GM15510 (cell line): ENCODE data around the gene GJD3.

Source experiments
- POLR2A ChIP-seq: IDR thresholded peaks from 3 replicates; pipeline ENCODE4 v1.6.1; 2011; ENCODE audit warnings: borderline replicate concordance; ENCODE audit not compliant: insufficient read length; ENCODE audit errors: extremely low read depth

GJD3 gene

DNA sequence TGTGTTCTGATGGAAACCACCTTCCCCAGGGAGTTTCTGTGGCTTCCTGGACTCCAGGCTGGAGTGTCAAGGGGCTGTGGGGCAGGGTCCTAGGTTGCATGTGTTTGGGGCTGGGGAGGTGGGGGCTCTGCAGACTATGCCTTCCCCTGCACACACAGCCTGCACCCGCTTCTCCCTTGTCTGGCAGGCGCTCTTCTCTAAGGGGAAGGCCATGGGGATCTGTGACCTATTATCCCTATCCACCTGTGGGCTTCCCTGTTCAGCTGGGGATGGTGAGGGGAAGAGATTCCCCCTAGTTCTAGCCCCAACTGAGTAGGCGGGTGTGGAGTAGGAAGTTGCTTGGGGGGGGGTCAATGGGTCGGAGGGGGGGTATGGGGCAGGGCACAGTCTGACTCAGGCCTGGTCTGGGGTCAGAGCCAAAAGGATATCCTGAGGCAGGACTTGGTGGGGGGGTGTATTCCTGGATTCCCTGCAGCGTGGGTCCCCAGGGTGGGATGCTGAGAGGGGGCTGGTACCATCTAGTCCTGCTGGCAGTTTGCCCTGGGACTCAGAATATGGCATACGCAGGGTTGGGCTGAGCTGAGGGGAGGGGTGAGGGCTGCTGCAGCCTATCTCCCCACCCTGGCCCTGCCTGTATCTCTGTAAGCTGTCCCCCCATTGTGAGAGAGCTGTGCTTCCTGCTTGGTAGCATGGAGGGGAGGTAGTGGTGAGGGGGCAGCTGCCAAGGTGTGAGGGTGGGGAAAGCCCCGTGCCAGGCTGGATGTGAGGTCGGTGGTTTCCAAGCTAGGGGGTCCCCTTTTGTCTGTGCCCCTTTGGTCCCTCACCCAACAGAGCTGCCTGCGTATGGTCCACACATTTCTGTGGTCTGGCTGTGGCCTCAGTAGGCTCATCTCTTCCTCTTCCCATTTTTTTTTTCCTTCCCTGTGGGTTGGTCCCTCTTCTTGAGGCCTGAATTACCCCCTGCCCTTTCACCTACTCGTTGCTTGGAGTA, 40.9 kb downstream of the GJD3 start:
- TF ChIP-seq POLR2A: peak; percentile 12

DNA sequence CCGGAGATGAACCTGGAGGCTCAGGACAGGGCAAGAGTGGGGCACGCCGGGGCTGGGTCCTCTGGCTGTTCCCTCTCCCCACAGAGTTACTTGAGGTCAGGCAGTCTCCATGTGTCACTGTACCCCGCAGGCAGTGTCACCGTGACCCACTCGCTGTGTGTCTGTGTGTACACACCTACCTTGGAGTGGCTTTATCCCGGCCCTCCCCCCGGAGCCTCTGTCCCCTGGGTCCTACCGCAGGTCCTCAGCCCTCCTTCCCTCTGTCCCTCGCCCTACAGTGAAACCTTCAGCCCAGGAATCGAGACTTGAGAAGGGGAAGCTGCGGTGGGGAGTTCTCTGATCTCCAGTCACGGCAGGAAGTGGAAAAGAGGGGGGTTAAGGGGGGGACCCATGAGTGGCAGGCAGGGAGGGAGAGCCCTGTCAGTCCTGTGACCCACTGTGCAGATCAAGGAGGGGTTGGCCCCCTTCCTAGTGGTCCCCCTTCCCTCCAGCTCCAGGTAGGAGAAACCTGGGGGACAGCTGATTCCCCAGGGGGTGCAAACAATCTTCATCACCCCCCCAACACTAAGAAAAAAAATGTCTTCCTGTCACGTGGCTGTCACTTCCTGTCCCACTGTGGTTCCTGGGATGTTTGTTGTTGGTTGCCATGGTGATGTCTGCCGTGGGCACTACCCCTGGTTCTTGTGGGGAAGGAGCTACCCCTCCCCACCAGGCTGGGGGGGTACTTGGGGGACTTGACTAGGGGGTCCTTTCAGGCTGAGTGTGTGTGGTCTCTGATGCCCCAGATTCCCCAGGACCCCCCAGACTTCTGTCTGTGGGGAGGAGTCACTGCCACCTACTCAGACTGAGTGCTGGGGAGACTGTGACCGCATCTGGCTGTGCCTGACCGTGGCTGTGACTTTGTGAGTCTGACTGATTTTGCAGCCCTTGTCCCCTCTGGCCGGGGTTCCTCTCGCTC, 41.9 kb downstream of the GJD3 start:
- peak; percentile 65 for TF ChIP-seq POLR2A

DNA sequence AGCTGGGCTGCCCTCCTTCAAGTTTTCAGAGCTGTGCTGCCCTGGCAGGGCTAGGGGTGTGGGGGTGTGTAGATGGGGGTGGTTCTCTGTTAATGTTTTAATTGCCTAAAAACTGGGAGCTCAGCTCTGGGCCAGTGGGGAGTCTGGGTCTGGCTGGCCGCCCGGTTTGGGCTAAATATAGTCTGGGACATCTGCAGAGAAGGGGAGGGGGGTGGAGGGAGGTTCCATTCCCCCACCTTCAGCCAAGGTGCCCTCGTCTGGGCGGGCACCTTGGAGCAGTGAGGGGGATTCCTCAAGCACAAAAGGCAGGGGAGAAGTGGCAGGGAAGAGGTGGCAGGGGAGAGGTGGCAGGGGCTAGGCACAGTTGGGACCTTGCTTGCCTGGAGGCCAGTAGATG, 42.6 kb downstream of the GJD3 start:
- no peak for TF ChIP-seq POLR2A

DNA sequence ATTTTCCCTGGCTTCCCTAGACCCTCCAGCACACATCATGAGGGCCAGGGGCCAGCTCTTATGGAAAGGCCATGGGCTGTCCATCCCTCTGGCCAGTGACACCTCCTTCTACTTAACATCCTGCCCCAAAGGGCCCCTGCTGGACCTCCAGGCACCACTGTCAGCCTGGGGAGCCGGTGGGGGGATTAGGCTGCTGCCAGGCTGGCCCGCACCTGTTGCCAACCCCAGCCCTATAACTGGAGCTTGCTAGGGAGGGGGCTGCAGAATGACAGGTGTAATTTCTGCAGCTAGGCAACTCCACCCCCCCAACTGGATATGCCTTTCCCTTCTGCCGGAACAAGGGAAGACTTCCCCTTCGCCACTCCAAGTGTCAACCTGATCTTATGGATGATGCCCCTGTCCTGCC, 43.0 kb downstream of the GJD3 start:
- TF ChIP-seq POLR2A: no peak

DNA sequence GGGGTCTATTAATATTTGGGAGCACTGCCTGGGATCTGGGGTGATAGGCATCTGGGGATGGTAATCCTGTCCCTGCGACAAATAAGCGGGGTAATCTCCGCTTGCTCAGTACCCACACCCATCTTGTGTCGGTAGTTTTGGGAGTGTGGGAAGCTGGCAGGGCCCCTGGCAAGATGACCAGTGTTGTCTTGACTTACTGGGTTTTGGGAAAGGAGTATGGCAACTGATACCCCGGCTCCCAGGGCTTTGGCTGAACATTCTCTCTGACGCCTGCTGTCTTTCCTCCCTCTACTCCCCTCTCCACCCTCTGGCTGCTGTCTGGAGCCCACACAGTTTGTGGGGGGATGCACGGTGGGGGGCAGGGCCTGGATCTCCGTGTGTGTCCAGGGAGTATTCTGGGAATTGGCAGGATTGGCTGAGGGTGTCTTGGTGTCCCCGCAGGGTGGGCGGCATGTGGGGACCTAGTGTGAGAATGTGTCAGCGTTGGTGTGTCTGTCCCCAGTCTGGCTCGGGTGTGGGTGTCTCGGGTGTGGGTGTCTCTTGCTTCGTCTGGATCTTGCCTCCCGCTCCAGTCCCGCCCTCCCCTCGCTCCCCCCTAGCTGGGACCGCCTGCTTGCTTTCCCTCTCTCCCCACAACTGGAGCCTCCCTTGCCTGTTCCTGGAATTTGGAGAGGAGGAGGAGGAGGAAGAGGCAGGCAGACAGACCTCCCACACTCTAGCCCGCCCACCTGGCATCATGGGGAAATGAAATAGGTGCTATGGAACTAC, 43.6 kb downstream of the GJD3 start:
- no peak for TF ChIP-seq POLR2A

DNA sequence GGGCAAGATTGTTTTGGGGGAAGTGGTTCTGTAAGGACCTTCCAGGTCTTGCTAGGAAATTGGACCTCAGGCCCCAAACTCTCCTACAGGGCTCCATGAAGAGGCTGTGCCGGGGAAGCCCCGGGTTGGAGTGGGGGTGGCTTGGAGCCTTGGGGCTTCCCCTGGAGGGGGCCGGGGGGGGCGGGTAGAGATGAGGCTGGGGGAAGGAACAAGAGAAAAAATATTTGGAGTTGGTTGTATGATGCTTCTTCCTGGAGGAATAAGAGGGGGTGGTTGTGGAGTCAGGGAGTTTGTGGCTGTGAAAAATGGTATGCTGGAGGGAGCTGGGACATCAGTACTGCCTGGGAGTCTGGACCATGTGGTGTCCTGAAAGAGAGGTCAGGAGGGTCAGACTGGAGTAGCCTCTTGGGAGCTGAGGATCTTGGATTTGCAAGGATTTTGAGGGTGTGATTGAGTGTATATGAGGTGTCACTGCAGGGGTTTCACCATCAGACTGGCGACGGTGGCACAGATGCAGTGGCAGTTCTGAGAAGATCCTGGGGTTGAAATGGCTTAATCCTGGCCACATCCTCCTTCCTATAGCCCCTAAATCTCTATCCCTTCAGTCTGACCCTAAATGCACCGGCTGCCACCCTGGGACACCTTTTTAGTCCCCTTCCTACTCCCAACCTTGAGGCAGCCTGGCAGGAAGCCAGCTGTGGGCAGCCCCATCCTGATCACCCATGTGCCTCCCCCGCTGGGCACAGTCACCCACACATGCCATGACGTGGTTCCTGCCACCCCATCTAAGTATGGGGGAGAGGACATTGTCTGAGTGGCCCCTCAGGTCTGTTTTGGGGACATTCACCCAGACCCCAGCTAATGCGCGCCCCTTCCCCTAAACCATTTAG, 44.6 kb downstream of the GJD3 start:
- no peak for TF ChIP-seq POLR2A

DNA sequence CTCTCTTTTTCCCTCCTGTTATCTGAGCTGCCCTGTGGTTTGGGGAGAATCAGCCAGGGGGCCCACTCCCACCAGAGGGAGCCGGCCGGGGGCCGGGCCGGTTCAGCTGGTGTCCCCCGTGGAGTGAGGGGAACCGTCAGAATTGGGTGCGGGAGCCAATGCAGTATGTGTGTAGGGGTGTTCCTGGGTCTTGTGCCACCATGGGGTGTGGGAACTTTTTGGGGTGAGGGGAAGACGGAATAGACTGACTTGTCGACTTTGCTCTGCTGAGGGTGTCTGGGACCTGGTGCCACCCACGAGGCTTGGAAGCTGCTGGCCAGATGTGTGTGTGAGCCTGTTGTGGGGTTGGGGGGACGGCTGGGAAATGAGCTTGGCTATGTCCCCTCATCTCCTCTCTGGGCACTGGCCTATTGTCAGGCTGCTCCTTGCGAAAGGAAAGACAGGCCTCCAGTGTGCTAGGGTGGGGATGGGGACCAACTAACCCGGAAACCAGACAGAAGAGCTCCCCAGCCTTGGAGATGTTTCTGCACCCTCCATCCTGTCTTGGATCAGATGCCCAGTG, 45.6 kb downstream of the GJD3 start:
- TF ChIP-seq POLR2A: no peak

DNA sequence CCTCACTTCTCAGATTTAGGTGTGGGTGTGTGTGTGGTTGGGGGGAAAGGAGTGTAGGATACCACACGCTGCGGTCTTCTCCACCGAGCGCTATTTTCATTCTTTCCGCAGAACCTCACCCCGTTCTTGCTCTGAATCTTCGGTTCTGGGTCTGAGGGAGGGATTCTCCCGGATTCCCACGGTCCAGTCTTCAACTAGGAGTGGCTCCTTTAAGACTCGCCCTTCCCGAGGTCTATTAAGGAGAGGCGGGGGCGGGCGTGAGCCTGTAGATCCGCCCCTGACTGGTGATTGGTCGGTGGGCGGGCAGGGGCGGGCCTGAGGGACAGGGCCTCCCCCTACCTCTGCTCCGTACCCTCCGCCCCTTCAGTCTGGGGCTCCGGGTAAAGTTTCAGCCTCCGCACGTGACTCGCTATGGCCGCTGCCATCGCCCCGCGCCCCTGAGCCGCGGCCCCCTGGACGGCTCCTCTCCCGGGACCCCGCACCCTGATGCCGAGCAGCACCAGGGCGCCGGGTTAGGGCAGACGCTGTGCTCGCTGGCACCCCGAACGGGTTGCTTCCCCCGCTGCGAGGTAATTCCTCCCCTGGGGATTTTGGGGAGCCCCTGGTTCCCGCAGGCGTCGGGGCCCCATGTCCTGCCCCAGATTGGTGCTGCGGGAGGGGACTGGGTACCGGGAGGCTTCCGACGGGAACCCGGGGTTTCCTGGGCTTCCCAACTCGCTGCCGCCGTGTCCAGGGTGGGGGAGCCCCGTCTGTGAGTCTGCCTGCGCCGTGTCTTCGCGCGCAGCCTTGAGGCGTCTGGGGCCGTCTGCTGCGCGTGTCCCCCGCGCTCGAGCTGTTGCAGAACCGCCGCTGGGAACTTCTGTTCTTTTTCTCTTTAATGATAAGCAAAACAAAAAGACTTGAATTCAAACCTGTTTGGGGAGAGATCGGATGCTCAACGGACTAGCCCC, 46.4 kb downstream of the GJD3 start:
- TF ChIP-seq POLR2A: peak; percentile 76

DNA sequence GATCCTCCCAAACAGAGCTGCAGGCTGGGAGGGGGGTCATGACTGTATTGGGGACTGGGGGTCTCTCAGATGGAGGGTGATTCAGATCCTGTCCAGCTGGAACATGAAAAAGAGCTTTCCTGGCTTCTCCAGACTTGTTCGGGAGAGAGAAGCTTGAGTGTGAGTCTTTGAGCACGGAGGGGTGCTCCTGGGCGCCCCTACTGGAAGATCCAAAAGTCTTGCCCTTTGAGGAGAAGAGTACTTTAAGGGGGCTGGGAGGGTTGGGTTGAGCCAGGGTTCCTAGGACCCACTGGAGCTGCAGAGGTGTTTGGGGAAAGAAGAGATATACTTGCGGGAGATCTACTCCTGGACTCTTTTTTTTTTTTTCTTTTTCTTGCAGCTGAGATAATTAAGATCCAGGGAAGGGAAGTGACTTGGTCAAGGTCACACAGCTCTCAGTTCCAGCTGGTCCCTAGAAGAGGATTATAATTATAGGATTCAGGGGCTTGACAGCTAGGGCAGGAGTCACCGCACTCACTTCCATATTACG, 47.1 kb downstream of the GJD3 start:
- no peak for TF ChIP-seq POLR2A

DNA sequence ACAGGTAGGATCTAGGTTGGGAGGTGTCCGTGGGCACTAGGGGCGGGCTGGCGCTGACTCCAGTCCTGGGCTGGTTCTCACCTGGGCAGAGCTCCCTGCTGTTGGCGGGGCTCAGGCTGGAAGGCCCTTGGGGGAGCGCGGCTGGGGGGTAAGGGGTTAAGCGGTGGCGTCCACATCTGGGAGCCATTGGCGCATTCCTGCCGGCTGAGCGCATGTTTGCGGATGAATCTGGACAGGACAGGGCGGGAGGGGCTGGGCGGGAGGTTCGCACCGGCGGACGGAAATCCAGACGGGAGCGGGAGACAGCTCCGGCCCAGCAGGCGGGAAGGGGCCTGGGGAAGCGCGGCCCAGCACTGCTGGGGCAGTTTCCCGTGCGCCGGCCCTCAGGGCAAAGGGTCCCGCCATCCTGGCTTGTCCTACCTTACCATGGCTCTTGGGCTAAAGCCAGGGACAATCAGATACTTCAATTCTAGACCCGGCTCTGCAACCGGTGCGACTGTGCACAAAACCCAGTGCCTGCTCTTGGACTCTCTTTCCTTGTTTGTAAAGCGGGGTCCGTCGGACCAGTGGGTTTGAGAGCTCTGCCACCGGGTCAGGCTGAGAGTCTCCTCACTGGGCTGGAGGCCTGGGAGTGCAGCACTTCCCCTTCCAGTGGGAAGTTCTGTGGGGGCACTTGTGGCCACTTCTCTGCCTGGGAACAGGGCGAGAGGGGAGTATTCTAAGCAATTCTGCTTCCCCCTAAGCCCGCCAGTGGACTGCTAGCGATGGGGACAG, 47.8 kb downstream of the GJD3 start:
- no peak for TF ChIP-seq POLR2A
